ENCODE data around the gene BSCL2.
"Not testable (repeated sequence)": the region's sequence is repeated elsewhere in the genome, so short reads cannot be mapped to it uniquely, and the experiment has no call there.

Gene BSCL2

DNA sequence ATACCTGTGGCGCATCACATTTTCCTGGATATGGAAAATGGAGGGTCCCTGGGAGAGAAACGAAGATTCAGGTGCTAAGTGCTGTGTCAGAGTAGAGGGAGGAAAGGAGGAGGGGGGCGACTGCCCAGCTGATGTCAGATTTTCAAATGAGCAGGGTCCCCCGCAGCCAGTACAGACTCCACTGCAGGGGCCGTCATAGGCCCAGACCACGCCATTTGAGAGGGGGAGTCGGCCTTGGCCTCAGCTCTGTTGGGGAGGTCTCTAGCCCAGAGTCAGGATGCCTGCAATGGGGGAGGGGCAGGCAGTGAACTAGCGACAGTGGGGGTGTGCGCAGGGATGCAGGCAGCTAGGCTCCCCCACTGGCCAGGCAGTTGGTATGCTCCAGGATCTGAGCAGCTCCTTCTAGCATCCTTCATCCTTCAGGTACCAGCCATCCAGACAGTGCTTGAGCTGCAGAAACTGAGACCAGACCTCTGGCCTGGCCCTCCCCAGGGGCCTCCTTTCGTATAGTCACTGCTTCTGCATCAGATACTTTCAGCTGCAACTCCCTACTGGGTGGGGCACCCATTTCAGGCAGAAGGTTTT, at the start of gene BSCL2, which contains the start of gene GNG3:
BSCL2 (minus strand) TSS at position 148 of the 585 bp plus-strand sequence. CDS start 229 bp downstream, outside the sequence.
GNG3 (plus strand) TSS at position 400 of the 585 bp plus-strand sequence. CDS start 620 bp downstream, outside the sequence.
- Histone ChIP-seq H3K36me3 (ENCODE audit: insufficient read depth, low read length) (peaks cover 35% of the 10 kb centered on the region), H3K27me3 (ENCODE audit: insufficient read depth, low read length) (no peaks in the 10 kb centered on the region), H3K9me3 (ENCODE audit: low read length) (no peaks in the 10 kb centered on the region), H2AFZ (ENCODE audit: low read depth, low read length) (no peak within 1 kb of the TSS), H3K4me1 (ENCODE audit: insufficient read depth, low read length) (peaks cover 38% of the 10 kb centered on the region), H3K4me3 (ENCODE audit: low read length) (peak within 1 kb of the TSS; percentile 74)

DNA sequence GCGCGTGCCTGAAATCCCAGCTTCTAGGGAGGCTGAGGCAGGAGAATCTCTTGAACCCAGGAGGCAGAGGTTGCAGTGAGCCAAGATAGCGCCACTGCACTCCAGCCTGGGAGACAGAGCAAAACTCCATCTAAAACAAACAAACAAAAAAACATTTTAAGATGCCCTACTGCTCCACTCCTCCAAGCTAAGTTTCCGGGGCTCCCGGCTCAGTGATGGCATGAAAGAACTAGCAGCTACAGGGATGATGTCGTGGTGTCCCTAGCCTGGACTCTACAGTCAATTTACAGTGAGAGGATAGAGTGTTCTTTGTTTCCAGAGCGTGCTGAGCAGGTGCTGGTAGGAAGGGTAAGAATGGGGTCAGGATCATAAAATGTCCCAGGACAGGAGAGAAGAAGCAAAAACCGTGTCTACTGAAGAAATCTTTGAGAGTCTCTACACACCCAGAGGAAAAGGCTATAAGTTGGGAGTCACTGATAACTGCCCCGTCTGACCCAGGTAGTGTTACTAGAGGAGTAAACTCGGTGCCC, 47.9 kb upstream of the BSCL2 start:
- Histone ChIP-seq H3K27me3 (ENCODE audit: insufficient read depth, low read length) (no peaks in the 10 kb centered on the region), H3K4me3 (ENCODE audit: low read length) (no peak overlapping the region), H2AFZ (ENCODE audit: low read depth, low read length) (no peak overlapping the region), H3K9me3 (ENCODE audit: low read length) (no peaks in the 10 kb centered on the region), H3K36me3 (ENCODE audit: insufficient read depth, low read length) (peaks cover 13% of the 10 kb centered on the region), H3K4me1 (ENCODE audit: insufficient read depth, low read length) (no peaks in the 10 kb centered on the region)

DNA sequence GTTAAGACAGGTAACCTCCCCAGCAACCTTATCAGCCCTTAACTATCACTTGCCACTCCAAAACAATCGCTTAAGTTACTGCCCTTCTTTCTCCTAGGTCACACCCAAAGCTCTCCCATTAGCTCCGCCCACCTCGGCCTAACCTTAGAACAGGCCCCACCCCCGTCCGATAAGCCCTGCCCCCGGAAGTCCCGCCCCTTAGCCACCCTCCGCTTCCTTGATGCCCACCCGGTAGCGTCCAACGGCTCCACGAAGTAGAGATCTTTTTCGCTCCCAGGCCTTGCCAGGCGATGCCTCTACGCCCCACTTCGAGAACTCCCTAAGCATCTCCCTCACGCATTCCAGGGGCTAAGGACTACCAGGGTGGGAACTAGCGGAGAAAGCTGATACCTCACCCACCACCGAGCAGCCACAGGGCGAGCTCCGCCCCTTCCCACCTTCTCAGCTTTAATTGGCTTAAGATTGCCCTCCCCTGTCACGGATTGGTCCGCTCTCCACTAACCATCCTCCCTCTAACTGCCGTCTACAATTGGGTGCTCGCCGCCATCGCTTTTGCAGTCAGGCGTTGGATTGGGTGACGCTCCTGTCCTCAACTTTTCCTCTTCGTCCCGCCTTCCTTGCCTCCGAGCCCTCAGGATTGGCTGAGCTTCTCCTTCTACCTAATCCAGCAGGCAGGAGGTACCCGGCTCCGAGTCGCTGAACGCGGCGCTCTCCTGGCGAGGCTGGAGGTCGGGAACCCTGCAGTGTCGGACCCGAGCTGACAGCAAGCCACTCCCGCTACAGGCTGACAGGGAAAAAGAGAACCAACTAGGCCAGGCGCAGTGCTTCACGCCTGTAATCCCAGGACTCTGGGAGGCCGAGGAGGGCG, 46.7 kb upstream of the BSCL2 start, which contains the start of gene ZBTB3:
ZBTB3 (minus strand) TSS at position 425 of the 868 bp plus-strand sequence. CDS start 496 bp downstream, outside the sequence.
- Histone ChIP-seq H2AFZ (ENCODE audit: low read depth, low read length) (peak within 1 kb of the TSS; percentile 65), H3K9me3 (ENCODE audit: low read length) (no peaks in the 10 kb centered on the region), H3K36me3 (ENCODE audit: insufficient read depth, low read length) (peaks cover 17% of the 10 kb centered on the region), H3K27me3 (ENCODE audit: insufficient read depth, low read length) (no peaks in the 10 kb centered on the region), H3K4me3 (ENCODE audit: low read length) (peak within 1 kb of the TSS; percentile 60), H3K4me1 (ENCODE audit: insufficient read depth, low read length) (no peaks in the 10 kb centered on the region)

DNA sequence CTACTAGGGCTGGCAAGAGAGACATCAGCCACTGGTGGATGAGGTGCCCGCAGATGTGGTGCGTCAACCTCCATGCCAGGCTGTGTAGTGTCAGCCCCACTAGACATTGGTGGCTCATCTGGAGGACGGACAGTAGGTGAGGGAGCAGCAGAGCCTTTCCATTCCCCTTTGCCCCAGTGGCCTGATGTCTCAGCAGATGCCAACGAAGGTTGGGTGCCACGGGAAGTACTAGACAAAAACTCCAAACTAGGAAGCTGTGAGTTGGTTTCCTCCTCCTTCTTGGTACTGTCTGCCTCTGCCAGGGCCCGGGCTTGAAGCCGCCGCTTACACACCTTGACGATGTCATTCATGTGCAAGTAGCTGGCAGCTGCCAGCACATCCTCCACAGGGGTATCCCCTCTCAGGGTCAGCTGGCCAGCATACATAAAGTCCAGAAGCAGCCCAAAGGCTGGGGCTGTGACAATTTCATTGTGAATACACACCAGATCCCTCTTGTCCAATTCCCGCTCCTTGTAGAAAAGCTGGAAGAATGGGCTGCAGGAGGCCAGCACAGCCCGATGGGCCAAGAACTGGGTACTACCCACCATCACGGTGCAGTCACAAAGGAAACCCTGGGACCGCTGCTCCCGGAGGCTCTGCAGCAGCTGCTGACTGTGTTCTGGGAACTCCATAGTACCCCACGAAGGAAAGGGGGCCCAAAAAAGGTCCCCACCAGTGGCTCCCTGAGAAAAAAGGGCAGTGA, 45.9 kb upstream of the BSCL2 start:
- Histone ChIP-seq H3K9me3 (ENCODE audit: low read length) (no peaks in the 10 kb centered on the region), H3K4me1 (ENCODE audit: insufficient read depth, low read length) (no peaks in the 10 kb centered on the region), H3K36me3 (ENCODE audit: insufficient read depth, low read length) (peaks cover 17% of the 10 kb centered on the region), H3K27me3 (ENCODE audit: insufficient read depth, low read length) (no peaks in the 10 kb centered on the region), H3K4me3 (ENCODE audit: low read length) (peak overlapping the region; percentile 60), H2AFZ (ENCODE audit: low read depth, low read length) (peak overlapping the region; percentile 65)

DNA sequence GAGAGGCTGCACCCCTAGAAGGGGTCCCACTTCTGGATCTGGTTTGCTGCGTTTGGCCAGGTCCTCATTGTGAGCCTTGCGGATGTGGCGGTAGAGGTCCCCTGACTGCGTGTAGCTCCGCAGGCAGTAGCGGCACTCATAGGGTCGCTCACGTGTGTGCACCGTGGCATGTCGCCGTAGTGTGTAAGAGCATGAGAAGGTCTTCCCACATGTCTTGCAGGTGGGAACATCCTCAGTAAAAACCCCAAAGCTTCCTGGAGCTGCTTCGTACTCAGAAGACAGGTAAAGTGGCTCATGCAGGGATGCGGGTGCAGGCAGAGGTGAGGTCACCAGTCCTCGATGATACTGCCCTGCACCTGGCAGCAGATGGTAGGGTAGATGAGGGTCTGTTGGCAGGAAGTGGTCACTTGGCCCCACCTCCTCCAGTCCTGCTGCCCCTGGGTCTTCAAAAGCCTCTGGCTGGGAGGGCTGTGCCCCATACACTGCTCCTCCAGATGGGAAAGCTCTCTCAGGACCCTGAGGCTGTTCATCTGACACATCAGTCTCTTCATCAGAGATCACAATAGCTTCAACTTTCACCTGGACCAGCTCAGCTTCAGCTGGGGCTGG, 45.1 kb upstream of the BSCL2 start:
- no peak overlapping the region for H3K4me3 ChIP-seq (ENCODE audit: low read length)
- H3K9me3 ChIP-seq (ENCODE audit: low read length), result no peaks in the 10 kb centered on the region
- no peaks in the 10 kb centered on the region for H3K27me3 ChIP-seq (ENCODE audit: insufficient read depth, low read length)
- H3K36me3 ChIP-seq (ENCODE audit: insufficient read depth, low read length), result peaks cover 17% of the 10 kb centered on the region
- H3K4me1 ChIP-seq (ENCODE audit: insufficient read depth, low read length), result no peaks in the 10 kb centered on the region
- no peak overlapping the region for H2AFZ ChIP-seq (ENCODE audit: low read depth, low read length)

DNA sequence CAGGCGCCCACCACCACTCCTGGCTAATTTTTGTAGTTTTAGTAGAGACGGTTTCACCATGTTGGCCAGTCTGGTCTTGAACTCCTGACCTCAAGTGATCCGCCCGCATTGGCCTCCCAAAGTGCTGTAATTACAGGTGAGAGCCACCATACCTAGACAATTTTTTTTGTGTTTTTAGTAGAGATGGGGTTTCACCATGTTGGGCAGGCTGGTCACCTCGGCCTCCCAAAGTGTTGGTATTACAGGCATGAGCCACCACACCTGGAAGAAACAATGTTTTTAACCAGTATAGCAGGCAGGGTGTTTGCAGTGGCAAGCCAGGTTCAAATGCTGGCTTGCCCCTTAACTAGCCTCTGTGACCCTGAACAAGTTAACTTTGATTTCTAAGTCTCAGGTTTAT, 42.7 kb upstream of the BSCL2 start:
- not testable (repeated sequence) for H3K4me1 ChIP-seq (ENCODE audit: insufficient read depth, low read length); H2AFZ ChIP-seq (ENCODE audit: low read depth, low read length); H3K27me3 ChIP-seq (ENCODE audit: insufficient read depth, low read length); H3K9me3 ChIP-seq (ENCODE audit: low read length); H3K4me3 ChIP-seq (ENCODE audit: low read length)
- peaks cover 17% of the 10 kb centered on the region for H3K36me3 ChIP-seq (ENCODE audit: insufficient read depth, low read length)

DNA sequence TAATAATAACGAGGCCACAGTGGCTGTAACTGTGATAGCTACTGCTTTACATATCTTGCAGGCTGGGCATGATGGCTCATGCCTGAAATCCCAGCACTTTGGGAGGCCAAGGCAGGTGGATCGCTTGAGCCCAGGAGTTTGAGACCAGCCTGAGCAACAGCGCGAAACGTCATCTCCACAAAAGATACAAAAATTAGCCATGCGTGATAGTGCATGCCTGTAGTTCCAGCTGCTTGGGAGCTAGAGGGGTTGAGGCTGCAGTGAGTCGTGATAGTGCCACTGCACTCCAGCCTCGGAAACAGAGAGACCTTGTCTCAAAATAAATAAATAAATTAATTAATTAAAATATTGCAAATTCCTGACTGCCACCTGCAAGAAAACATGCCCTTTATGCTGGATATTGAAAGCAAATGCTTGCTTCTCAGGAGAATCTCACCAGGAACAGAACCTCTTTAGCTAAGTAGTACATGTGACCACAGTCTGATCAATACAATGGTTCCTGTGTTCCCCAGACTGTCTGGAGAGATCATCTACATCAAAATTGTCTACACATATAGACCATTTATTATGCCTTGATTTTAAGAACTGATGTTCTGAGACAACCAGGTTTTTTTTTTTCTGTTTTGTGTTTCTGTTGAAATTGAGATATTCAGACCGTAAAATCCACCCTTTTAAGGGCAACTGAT, 40.4 kb upstream of the BSCL2 start:
- Histone ChIP-seq H3K27me3 (ENCODE audit: insufficient read depth, low read length) (no peaks in the 10 kb centered on the region), H3K4me1 (ENCODE audit: insufficient read depth, low read length) (no peaks in the 10 kb centered on the region), H2AFZ (ENCODE audit: low read depth, low read length) (no peak overlapping the region), H3K9me3 (ENCODE audit: low read length) (no peaks in the 10 kb centered on the region), H3K4me3 (ENCODE audit: low read length) (no peak overlapping the region), H3K36me3 (ENCODE audit: insufficient read depth, low read length) (peaks cover 12% of the 10 kb centered on the region)

DNA sequence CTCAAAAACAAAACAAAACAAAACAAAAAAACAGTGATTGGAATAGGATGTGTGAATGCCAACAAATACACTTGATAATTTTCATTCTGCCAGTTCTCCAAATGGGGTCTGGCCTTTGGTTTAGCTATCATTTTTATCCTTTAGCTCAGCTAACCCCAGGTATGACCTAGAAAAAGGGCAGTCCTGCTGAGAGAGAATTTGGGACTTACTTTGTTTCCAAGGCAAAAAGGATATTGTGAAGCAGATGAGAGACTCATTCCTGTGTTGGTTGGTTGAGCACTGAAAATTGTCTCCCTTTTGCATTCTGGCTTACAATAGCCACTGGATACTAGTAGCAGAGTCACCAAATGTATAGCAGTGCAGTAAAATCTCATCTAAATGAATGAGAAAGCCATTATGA, 30.0 kb upstream of the BSCL2 start:
- Histone ChIP-seq H3K36me3 (ENCODE audit: insufficient read depth, low read length) (peaks cover 45% of the 10 kb centered on the region), H3K27me3 (ENCODE audit: insufficient read depth, low read length) (no peaks in the 10 kb centered on the region), H3K4me1 (ENCODE audit: insufficient read depth, low read length) (no peaks in the 10 kb centered on the region), H3K4me3 (ENCODE audit: low read length) (no peak overlapping the region), H2AFZ (ENCODE audit: low read depth, low read length) (no peak overlapping the region), H3K9me3 (ENCODE audit: low read length) (no peaks in the 10 kb centered on the region)

DNA sequence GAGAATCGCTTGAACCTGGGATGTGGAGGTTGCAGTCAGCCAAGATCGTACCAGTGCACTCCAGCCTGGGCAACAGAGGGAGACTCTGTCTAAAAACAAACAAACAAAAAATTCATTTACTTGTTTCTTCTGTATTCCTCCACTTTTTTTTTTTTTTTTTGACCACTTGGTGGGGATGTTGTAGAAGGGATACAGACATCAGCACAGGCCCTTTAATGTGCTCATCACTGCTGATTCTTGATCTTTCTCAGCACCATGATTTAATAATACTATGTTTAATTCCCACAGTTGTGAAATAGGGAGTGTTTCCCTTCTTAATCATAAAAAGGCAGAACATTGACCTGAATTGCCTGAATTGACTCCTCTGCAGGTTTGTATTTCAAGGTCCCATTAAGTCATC, 25.6 kb upstream of the BSCL2 start:
- Histone ChIP-seq H3K36me3 (ENCODE audit: insufficient read depth, low read length) (peaks cover 25% of the 10 kb centered on the region), H3K4me3 (ENCODE audit: low read length) (no peak overlapping the region), H3K4me1 (ENCODE audit: insufficient read depth, low read length) (peaks cover 9% of the 10 kb centered on the region), H2AFZ (ENCODE audit: low read depth, low read length) (no peak overlapping the region), H3K9me3 (ENCODE audit: low read length) (no peaks in the 10 kb centered on the region), H3K27me3 (ENCODE audit: insufficient read depth, low read length) (no peaks in the 10 kb centered on the region)

DNA sequence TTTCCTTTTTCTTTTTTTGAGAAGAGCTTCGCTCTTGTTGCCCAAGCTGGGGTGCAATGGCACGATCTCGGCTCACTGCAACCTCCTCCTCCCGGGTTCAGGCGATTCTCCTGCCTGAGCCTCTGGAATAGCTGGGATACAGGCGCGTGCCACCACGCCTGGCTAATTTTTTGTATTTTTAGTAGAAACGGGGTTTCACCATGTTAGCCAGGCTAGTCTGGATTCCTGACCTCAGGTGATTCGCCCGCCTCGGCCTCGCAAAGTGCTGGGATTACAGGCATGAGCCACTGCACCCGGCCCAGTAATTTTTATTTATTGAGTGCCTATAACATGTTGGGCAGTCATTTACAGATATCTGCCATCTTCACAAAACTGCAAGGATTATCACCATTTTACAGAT, 22.9 kb upstream of the BSCL2 start:
- Histone ChIP-seq H3K36me3 (ENCODE audit: insufficient read depth, low read length) (peaks cover 19% of the 10 kb centered on the region), H3K4me1 (ENCODE audit: insufficient read depth, low read length) (peaks cover 17% of the 10 kb centered on the region), H3K4me3 (ENCODE audit: low read length) (peak overlapping the region; percentile 85)
- not testable (repeated sequence) for H3K27me3 ChIP-seq (ENCODE audit: insufficient read depth, low read length); H2AFZ ChIP-seq (ENCODE audit: low read depth, low read length); H3K9me3 ChIP-seq (ENCODE audit: low read length)

DNA sequence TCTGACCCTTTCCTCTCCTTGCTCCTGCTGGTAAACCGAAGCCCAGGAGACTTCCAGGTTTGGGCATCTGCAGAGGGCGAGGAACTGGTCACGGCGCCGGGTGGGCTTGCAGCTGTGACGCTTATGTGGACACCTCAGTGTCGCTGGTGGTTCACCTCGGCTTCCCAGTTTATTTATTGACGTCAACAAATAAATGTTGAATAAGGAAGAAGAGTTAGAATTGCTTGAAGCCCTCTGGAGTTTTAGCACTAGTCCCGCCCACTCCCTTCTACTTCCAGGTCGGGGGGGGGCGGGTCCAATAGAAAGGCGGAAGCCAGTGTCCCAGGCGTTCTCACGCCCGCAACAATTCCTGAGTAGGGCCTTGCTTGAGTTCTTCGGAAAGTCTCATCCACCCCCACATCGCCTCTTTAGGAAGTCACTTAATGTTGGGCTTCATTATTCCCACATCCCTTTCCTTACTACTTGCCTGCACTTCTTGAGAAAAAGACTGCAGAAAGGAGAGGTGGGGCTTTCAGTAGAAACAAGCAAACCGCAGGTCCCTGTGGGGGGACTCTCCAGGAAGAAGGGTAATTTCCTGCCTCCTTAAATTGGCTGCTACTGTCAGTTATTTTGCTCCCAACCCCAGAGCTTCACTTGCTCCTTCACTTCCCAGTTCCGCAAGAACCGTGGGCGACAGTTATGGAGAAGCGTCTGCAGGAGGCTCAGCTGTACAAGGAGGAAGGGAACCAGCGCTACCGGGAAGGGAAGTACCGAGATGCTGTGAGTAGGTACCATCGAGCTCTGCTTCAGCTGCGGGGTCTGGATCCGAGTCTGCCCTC, 21.2 kb upstream of the BSCL2 start, which contains the start of gene TTC9C:
TTC9C (plus strand) TSS at position 316 of the 818 bp plus-strand sequence; CDS start at position 679, 363 bp downstream.
- H3K4me3 ChIP-seq (ENCODE audit: low read length), result peak within 1 kb of the TSS; percentile 85
- peaks cover 24% of the 10 kb centered on the region for H3K36me3 ChIP-seq (ENCODE audit: insufficient read depth, low read length)
- no peaks in the 10 kb centered on the region for H3K9me3 ChIP-seq (ENCODE audit: low read length)
- H2AFZ ChIP-seq (ENCODE audit: low read depth, low read length), result peak within 1 kb of the TSS; percentile 66
- H3K27me3 ChIP-seq (ENCODE audit: insufficient read depth, low read length), result no peaks in the 10 kb centered on the region
- H3K4me1 ChIP-seq (ENCODE audit: insufficient read depth, low read length), result peaks cover 30% of the 10 kb centered on the region
